ENCODE measurements around the gene SMARCA2.
A peak's percentile ranks its signal among the peaks of the same experiment; 100 is the strongest.

Gene SMARCA2

DNA sequence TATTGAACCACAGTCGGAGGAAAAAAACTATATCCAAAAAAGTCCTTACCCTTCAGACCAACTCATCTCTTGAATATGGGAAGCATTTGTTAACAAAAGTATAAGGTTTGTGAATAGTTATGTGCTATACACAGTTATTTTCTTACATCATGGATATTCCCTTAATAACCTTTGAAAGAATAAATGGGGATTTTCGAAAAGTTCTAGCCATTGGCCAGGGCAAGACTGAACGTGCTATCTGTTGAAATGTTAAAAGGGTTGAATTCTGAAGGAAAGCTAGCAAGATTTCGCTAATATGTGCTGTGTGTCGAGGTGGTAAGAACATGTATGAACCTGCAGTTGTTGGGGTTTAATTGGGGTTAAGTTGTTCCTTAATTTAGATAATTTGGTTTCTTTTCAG, 140.8 kb downstream of the SMARCA2 start:
- TF ChIP-seq, protein P1, sequence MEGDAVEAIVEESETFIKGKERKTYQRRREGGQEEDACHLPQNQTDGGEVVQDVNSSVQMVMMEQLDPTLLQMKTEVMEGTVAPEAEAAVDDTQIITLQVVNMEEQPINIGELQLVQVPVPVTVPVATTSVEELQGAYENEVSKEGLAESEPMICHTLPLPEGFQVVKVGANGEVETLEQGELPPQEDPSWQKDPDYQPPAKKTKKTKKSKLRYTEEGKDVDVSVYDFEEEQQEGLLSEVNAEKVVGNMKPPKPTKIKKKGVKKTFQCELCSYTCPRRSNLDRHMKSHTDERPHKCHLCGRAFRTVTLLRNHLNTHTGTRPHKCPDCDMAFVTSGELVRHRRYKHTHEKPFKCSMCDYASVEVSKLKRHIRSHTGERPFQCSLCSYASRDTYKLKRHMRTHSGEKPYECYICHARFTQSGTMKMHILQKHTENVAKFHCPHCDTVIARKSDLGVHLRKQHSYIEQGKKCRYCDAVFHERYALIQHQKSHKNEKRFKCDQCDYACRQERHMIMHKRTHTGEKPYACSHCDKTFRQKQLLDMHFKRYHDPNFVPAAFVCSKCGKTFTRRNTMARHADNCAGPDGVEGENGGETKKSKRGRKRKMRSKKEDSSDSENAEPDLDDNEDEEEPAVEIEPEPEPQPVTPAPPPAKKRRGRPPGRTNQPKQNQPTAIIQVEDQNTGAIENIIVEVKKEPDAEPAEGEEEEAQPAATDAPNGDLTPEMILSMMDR (IDR thresholded peaks at IDR 0.05; ENCODE audit: insufficient read depth, low read depth, low read length, missing control alignments): no peak
- peak; percentile 38 for DNase-seq (ENCODE audit: low read depth)
- H3K4me3 ChIP-seq (ENCODE audit: low read depth, low read length): peak overlapping the region; percentile 21

DNA sequence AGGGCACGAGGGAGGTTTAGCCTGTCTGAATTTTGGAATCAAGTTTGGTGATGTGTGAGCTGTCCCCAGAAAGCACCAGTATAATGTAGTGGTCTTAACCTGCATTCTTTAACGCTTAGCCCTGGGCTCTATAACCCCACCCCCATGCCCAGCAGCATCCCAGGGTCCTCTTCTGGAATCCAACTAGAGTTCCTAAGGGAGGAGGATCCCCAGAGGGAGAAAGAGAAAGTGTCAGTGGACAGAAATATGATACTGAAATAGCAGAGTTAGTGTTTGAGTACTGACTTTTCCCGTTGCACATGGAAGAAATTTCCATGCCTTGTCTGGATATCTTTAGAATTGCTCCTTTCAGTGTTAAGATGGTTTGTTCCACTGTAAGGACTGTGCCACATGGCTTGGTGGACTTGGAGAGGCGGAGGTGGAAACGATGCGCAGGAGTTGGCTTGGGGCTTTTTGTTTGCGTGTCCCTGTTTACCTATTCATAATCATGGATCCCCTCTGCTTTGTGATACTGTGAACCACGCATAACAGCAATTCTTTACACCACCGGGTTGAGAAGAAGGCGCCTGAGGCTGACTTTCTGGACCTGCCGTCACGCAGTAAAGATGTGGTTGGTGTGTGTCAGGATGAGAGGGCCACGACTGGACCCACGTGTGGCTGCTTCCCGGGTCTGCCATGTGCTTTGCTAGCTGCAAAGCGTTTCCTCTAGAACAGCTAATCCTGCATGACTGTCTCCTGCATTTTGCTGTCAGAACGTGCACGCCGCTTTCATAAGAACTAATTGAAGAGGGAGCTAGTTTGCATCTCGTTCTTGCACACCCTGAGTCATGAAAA, 142.3 kb downstream of the SMARCA2 start:
- DNase-seq (ENCODE audit: low read depth): peak; percentile 71

DNA sequence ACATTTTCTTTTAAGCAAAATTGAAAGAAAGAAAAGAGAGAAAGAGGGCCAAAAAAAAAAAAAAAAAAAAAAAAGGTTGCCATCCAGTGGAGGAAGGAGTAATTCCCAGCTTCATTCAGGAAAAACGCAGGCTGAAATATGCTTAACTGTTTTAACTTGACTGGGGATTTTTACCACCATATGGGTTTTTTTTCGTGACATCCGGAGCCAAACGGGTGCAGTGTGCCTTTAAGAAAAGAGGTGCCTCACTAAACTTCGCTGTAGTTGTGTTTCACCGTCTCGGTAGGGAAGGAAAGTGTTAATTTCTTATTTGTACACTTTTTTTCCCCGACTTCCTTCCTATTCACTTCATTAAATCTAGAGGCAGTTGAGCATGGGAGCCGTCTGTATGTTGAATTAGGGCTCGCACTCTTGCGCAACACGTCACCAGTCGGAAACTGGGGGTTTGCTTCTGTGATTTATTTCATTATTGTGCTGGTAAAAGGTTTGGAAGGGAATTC, 143.0 kb downstream of the SMARCA2 start:
- peak; percentile 73 for DNase-seq (ENCODE audit: low read depth)
- TF ChIP-seq, protein P1 (IDR thresholded peaks at IDR 0.05; ENCODE audit: insufficient read depth, low read depth, low read length, missing control alignments): no peak
- peak overlapping the region; percentile 59 for H3K4me3 ChIP-seq (ENCODE audit: low read depth, low read length)

More for the DNA sequence above, 142.3 kb downstream of the SMARCA2 start:
- H3K4me3 ChIP-seq (ENCODE audit: low read depth, low read length): peak overlapping the region; percentile 59
- TF ChIP-seq, protein P1 (IDR thresholded peaks at IDR 0.05; ENCODE audit: insufficient read depth, low read depth, low read length, missing control alignments): no peak

DNA sequence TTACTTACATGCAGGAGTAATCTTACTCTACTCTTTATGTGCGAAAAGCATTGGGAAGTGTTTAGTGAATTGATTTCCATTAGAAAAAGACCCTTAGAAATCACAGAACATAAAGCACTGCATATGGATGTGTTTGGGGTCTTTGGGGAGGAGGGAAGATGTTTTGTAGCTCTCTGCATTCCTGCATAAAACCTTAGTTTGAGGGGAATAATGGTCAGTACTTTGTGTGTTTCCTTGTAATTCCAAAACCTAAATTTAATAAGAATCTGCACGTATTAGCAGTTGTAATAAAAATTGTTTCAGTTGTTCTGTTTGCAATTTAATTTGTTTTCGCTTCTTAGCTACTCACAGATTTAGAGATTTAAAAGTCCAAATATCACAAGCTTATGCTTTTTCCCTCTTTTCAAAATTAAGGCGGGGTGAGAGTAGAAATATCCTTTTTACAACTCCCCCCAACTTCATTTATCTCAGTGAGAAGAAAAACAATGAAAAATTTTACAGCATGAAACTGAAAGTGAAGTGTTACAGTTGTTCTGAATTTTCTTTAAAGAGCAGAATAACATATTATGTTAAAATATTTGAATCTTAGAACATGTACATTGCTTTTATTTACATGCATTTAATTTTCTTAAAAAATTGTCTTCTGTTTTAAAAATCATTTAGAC, 143.8 kb downstream of the SMARCA2 start:
- TF ChIP-seq, protein P1 (IDR thresholded peaks at IDR 0.05; ENCODE audit: insufficient read depth, low read depth, low read length, missing control alignments): no peak
- DNase-seq (ENCODE audit: low read depth): no peak
- H3K4me3 ChIP-seq (ENCODE audit: low read depth, low read length): peak overlapping the region; percentile 59

- TF ChIP-seq, protein P1 (IDR thresholded peaks at IDR 0.05; ENCODE audit: insufficient read depth, low read depth, low read length, missing control alignments): no peak
- peak overlapping the region; percentile 59 for H3K4me3 ChIP-seq (ENCODE audit: low read depth, low read length)
- no peak for DNase-seq (ENCODE audit: low read depth)
These were observed 144.6 kb downstream of the SMARCA2 start for GRCh38 chr9:2159521-2160454.

GRCh38 chr9:2161661-2162060, 146.5 kb downstream of the SMARCA2 start:
- TF ChIP-seq, protein P1 (IDR thresholded peaks at IDR 0.05; ENCODE audit: insufficient read depth, low read depth, low read length, missing control alignments): no peak
- no peak overlapping the region for H3K4me3 ChIP-seq (ENCODE audit: low read depth, low read length)
- DNase-seq (ENCODE audit: low read depth): no peak
